Hepatocyte (in vitro differentiated cells): ENCODE results near the gene SCLT1. TPM values are rescaled to one million over a fixed set of nuclear protein-coding genes. Genes with fewer than 3 reads are reported as not detected.

Source experiments
- DNase-seq: peaks from one replicate; pipeline ENCODE4 v3.0.0-alpha.2; 2016; ENCODE audit warnings: low spot score
- H2AFZ ChIP-seq: fragments of 200-600 bp; sonication (generic); 2 replicates; pipeline ENCODE4 v1.6.0; 2016; ENCODE audit warnings: antibody characterized with exemption, mild to moderate bottlenecking
- H3K27ac ChIP-seq: fragments of 200-600 bp; sonication (generic); 2 replicates; pipeline ENCODE4 v1.5.1; 2016; ENCODE audit warnings: mild to moderate bottlenecking
- H3K27me3 ChIP-seq: fragments of 200-600 bp; sonication (generic); 2 replicates; pipeline ENCODE4 v1.6.1; 2016
- H3K36me3 ChIP-seq: fragments of 200-600 bp; sonication (generic); replicated peaks from 2 replicates; pipeline ENCODE4 v1.5.1; 2016; ENCODE audit warnings: low read depth; ENCODE audit not compliant: insufficient read depth
- H3K4me1 ChIP-seq: fragments of 200-600 bp; sonication (generic); 2 replicates; pipeline ENCODE4 v1.5.1; 2016; ENCODE audit warnings: mild to moderate bottlenecking, moderate library complexity; ENCODE audit not compliant: insufficient read depth
- H3K4me2 ChIP-seq: fragments of 200-600 bp; sonication (generic); 2 replicates; pipeline ENCODE4 v1.6.0; 2016
- H3K4me3 ChIP-seq: fragments of 200-600 bp; sonication (generic); 2 replicates; pipeline ENCODE4 v1.5.1; 2016; ENCODE audit warnings: mild to moderate bottlenecking
- H3K79me2 ChIP-seq: fragments of 200-600 bp; sonication (generic); 2 replicates; pipeline ENCODE4 v1.6.0; 2017; ENCODE audit warnings: mild to moderate bottlenecking
- H3K9me2 ChIP-seq: fragments of 200-600 bp; sonication (generic); replicated peaks from 2 replicates; pipeline ENCODE4 v1.6.0; 2017; ENCODE audit warnings: mild to moderate bottlenecking; ENCODE audit not compliant: insufficient read depth
- H3K9me3 ChIP-seq: fragments of 200-600 bp; sonication (generic); 2 replicates; pipeline ENCODE4 v1.5.1; 2016; ENCODE audit warnings: low read depth, mild to moderate bottlenecking
- H4K20me1 ChIP-seq: fragments of 200-600 bp; sonication (generic); 2 replicates; pipeline ENCODE4 v1.6.0; 2016; ENCODE audit warnings: mild to moderate bottlenecking; ENCODE audit not compliant: insufficient read depth, poor library complexity, severe bottlenecking
- CTCF ChIP-seq: fragments of 200-600 bp; sonication (generic); IDR thresholded peaks from 2 replicates; pipeline ENCODE4 v1.5.1; 2016; ENCODE audit warnings: antibody characterized with exemption, mild to moderate bottlenecking; ENCODE audit not compliant: poor library complexity
- EZH2 ChIP-seq: fragments of 200-600 bp; sonication (generic); IDR thresholded peaks from 2 replicates; pipeline ENCODE4 v1.6.1; 2016; ENCODE audit warnings: antibody characterized with exemption, mild to moderate bottlenecking, borderline replicate concordance
- EZH2phosphoT487 ChIP-seq: fragments of 200-600 bp; sonication (generic); IDR thresholded peaks from one replicate; pipeline ENCODE4 v1.6.1; 2018; ENCODE audit warnings: antibody characterized with exemption, mild to moderate bottlenecking, low read depth, moderate library complexity; ENCODE audit not compliant: unreplicated experiment, severe bottlenecking
- WGBS: methylation state at CpG from one replicate; pipeline ENCODE4 v1.1.6; 2016; ENCODE audit warnings: low lambda C conversion rate; ENCODE audit errors: missing lambda C conversion rate; 5-methylcytosine and 5-hydroxymethylcytosine counted together
- polyA plus RNA-seq: library from polyadenylated mRNA; unstranded; fragments of >200 nt; fragmentation: Nextera tagmentation; extraction: Ambion mirVana; gene quantifications from 2 replicates; pipeline ENCODE4 v1.2.1, GENCODE V29; 2016
- total RNA-seq: library from RNA; depleted of rRNA; stranded (reverse); fragments of >200 nt; gene quantifications from 2 replicates; pipeline ENCODE4 v1.2.3, GENCODE V29; 2014

The SCLT1 gene
- total and polyA plus RNA-seq, 2 experiments from 2014 or later = 6.9 to 13.6 TPM

DNA sequence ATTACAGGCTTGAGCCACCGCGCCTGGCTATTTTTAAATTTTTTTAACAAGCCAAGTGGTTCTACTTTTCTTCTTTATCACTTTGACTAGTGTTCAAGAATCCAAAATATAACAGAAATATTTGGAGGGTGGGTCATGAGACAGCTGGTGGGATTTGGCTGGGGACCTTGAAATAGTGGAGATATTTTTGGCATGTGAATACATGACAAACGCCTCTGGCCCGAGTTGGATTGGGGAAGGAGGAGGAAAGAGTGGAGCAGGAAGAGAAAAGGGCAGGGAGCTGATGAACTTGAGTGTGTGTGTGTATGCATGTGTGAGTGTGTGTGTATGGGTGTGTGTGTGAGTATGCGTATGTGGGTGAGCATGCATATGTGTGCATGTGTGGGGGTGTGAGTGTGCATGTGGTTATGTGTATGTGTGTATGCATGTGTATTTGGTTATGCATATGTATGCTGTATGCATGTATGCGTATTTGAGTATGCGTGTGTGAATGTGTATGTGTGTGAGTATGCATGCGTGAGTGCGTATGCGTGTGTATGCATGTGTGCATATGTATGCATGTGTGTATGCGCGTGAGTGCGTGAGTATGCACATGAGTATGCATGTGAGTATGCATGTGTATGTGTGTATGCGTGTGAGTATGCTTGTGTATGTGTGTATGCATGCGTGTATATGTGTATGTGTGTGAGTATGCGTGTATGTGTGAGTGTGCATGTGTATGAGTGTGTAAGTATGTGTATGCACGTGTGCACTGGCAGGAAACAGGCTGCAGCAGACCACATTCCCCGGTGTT, 234.3 kb downstream of the SCLT1 start:
- Histone ChIP-seq H3K36me3 (peaks cover 5% of the 10 kb centered on the region), H3K27me3 (no peaks in the 10 kb centered on the region), H3K27ac (no peak overlapping the region), H3K79me2 (peaks cover 3% of the 10 kb centered on the region), H2AFZ (no peak overlapping the region), H3K9me2 (no peaks in the 10 kb centered on the region), H3K4me2 (no peak overlapping the region), H4K20me1 (no peaks in the 10 kb centered on the region), H3K4me3 (no peak overlapping the region), H3K9me3 (no peaks in the 10 kb centered on the region), H3K4me1 (peaks cover 15% of the 10 kb centered on the region)
- 93% methylated on average over 18 of the region's 18 CpGs for WGBS
- TF ChIP-seq EZH2phosphoT487 (no peak), EZH2 (no peak), CTCF (no peak)
- no peak for DNase-seq

GRCh38 chr4:128856246-128856645, 237.1 kb downstream of the SCLT1 start:
- no peak for DNase-seq
- Histone ChIP-seq H3K36me3 (peaks cover 5% of the 10 kb centered on the region), H3K9me2 (no peaks in the 10 kb centered on the region), H3K27me3 (no peaks in the 10 kb centered on the region), H4K20me1 (no peaks in the 10 kb centered on the region), H3K9me3 (no peaks in the 10 kb centered on the region), H3K4me1 (peaks cover 15% of the 10 kb centered on the region), H3K4me2 (no peak overlapping the region), H2AFZ (no peak overlapping the region), H3K27ac (no peak overlapping the region), H3K79me2 (peaks cover 3% of the 10 kb centered on the region), H3K4me3 (no peak overlapping the region)
- TF ChIP-seq EZH2 (no peak), CTCF (no peak), EZH2phosphoT487 (no peak)
- WGBS = 93% methylated on average over 2 of the region's 2 CpGs

GRCh38 chr4:128855621-128856020, 237.7 kb downstream of the SCLT1 start:
- Histone ChIP-seq H4K20me1 (no peaks in the 10 kb centered on the region), H3K36me3 (peaks cover 5% of the 10 kb centered on the region), H3K9me2 (no peaks in the 10 kb centered on the region), H3K9me3 (no peaks in the 10 kb centered on the region), H3K27ac (no peak overlapping the region), H3K27me3 (no peaks in the 10 kb centered on the region), H3K4me2 (no peak overlapping the region), H3K4me3 (no peak overlapping the region), H2AFZ (no peak overlapping the region), H3K4me1 (peaks cover 13% of the 10 kb centered on the region), H3K79me2 (peaks cover 3% of the 10 kb centered on the region)
- 96% methylated on average over 7 of the region's 7 CpGs for WGBS
- TF ChIP-seq EZH2phosphoT487 = no peak
- TF ChIP-seq CTCF = no peak
- no peak for TF ChIP-seq EZH2
- DNase-seq = no peak

- H3K36me3 ChIP-seq = peaks cover 5% of the 10 kb centered on the region
- no peak for DNase-seq
- H3K27ac ChIP-seq = no peak overlapping the region
- H3K4me3 ChIP-seq = no peak overlapping the region
- H3K9me2 ChIP-seq = no peaks in the 10 kb centered on the region
- no peak overlapping the region for H3K4me2 ChIP-seq
- peaks cover 3% of the 10 kb centered on the region for H3K79me2 ChIP-seq
- TF ChIP-seq CTCF (no peak), EZH2phosphoT487 (no peak), EZH2 (no peak)
- no peaks in the 10 kb centered on the region for H4K20me1 ChIP-seq
- no peaks in the 10 kb centered on the region for H3K27me3 ChIP-seq
- H3K9me3 ChIP-seq = no peaks in the 10 kb centered on the region
- H2AFZ ChIP-seq = no peak overlapping the region
- peaks cover 3% of the 10 kb centered on the region for H3K4me1 ChIP-seq
- WGBS = 66% methylated on average over 6 of the region's 6 CpGs
These were observed 238.9 kb downstream of the SCLT1 start for GRCh38 chr4:128854433-128854832.
